ENCODE measurements around the gene ZNF22.

Gene ZNF22

DNA sequence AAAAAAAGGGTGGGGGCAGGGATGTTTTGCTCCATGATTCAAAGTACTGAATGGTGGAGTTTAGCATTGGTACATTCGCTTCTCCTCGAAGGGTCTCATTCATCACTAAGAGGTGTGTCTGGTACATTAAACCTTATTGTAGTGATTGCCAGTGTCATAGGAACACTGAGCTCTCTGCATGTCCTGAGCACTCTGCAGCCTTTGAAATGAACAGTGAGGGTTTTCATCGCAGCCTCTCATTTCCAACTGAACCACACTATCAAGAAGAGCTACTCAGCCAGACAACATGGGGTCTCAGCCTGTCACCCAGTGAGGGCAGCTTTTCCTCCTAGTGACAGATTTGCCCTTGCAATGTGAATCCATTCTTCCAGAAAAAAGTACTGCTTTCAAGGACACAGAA lies 14.5 kb upstream of the ZNF22 start:
- Histone ChIP-seq H3K36me3 (ENCODE audit: control insufficient read depth, insufficient read depth, low read length) (no peaks in the 10 kb centered on the region), H3K9ac (ENCODE audit: low read depth, low read length) (no peak overlapping the region), H3K4me1 (ENCODE audit: control insufficient read depth, insufficient read depth, low read length) (peaks cover 55% of the 10 kb centered on the region), H3K4me3 (ENCODE audit: low read depth, low read length) (no peak overlapping the region), H3K9me3 (ENCODE audit: control insufficient read depth, insufficient read depth, low read length) (no peaks in the 10 kb centered on the region), H3K27ac (ENCODE audit: low read depth, low read length) (no peak overlapping the region), H3K27me3 (ENCODE audit: control insufficient read depth, insufficient read depth, low read length) (peaks cover 7% of the 10 kb centered on the region)

DNA sequence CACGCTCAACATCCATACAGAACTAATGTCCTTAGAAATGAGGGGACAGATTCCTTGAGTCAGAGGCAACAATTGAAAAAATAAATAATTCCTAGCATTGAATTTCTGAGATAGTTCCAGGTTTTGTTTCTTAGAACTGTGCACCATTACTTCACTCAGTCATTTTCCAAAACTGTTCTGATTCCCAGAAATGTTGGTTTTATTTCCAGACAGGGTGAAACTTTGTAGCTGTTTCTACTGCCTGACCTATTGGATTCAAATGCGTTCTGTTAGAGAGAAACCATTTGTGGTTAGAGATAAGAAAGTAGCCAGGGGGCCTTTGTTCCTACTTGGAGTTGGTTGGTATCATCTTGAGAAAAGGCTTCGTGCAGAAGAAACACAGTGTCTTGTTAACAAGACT lies 14.1 kb upstream of the ZNF22 start:
- H3K36me3 ChIP-seq (ENCODE audit: control insufficient read depth, insufficient read depth, low read length), result no peaks in the 10 kb centered on the region
- H3K4me3 ChIP-seq (ENCODE audit: low read depth, low read length), result no peak overlapping the region
- H3K4me1 ChIP-seq (ENCODE audit: control insufficient read depth, insufficient read depth, low read length), result peaks cover 60% of the 10 kb centered on the region
- no peak overlapping the region for H3K27ac ChIP-seq (ENCODE audit: low read depth, low read length)
- H3K27me3 ChIP-seq (ENCODE audit: control insufficient read depth, insufficient read depth, low read length), result peaks cover 7% of the 10 kb centered on the region
- H3K9me3 ChIP-seq (ENCODE audit: control insufficient read depth, insufficient read depth, low read length), result no peaks in the 10 kb centered on the region
- no peak overlapping the region for H3K9ac ChIP-seq (ENCODE audit: low read depth, low read length)

DNA sequence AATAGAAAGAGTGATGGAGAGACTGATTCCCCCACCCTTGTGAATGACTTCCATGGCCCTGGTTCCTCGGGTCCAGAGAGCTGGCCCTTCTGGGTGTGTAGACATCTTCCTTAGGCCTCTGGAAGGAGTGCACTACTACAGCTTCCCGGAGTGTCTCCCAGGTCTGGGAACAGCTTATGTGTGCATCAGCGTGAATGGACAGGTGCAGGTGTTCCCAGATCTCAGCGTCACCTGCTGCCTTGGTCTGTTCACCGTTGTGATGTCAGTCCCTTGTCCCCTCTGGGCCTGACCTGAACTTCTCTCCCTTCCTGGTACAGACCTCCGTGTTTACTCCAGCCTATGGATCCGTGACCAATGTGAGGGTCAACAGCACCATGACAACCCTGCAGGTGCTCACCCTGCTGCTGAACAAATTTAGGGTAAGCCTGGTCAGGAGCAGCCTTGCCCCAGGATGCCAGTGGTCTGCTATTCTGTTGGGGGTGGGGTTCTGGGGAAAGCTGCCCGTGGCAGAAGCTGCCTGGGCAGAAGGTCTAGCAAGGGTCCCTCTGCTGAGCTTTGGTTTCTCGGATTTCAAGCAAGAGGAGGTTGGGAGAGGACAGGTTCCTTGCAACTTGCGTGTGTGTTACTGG lies 11.7 kb upstream of the ZNF22 start:
- peaks cover 67% of the 10 kb centered on the region for H3K4me1 ChIP-seq (ENCODE audit: control insufficient read depth, insufficient read depth, low read length)
- H3K4me3 ChIP-seq (ENCODE audit: low read depth, low read length), result no peak overlapping the region
- no peaks in the 10 kb centered on the region for H3K9me3 ChIP-seq (ENCODE audit: control insufficient read depth, insufficient read depth, low read length)
- H3K36me3 ChIP-seq (ENCODE audit: control insufficient read depth, insufficient read depth, low read length), result 0 out of 2 replicates have a peak, but pooled peaks cover 4% of the 10 kb centered on the region
- no peak overlapping the region for H3K27ac ChIP-seq (ENCODE audit: low read depth, low read length)
- H3K9ac ChIP-seq (ENCODE audit: low read depth, low read length), result no peak overlapping the region
- H3K27me3 ChIP-seq (ENCODE audit: control insufficient read depth, insufficient read depth, low read length), result peaks cover 7% of the 10 kb centered on the region

DNA sequence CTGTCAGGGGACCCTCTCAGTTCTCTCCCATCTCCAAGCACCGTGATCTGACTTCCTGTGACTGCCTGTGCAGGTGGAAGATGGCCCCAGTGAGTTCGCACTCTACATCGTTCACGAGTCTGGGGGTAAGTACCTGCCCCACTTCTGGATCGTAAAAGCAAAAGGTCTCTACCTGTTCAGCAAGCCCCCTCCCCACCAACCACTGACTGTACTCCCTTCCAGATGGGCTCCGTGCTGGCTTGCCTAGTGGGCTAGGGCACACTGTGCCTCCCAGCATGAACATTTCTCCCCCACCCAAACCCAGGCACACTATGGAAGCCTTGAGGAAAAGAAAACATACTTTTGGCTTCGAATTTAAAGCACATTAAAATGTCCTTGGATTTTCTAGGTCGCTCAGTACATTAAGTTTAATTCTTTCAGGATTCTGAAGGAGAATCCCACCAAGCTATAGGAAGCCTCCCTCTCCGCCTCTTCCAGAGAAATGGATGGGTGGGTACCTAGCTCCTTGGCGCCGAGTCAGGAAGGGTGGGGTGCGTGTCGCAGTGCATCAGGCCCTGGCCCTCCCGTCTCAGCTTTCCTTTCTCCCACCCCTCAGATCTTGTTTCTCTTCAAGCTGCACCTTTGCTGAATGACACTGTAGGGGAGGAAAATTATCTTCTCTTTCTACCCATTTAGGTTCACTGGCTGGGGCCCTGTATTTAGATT lies 11.0 kb upstream of the ZNF22 start:
- H3K4me3 ChIP-seq (ENCODE audit: low read depth, low read length), result no peak overlapping the region
- H3K36me3 ChIP-seq (ENCODE audit: control insufficient read depth, insufficient read depth, low read length), result 0 out of 2 replicates have a peak, but pooled peaks cover 4% of the 10 kb centered on the region
- H3K4me1 ChIP-seq (ENCODE audit: control insufficient read depth, insufficient read depth, low read length), result peaks cover 73% of the 10 kb centered on the region
- H3K9ac ChIP-seq (ENCODE audit: low read depth, low read length), result no peak overlapping the region
- H3K9me3 ChIP-seq (ENCODE audit: control insufficient read depth, insufficient read depth, low read length), result no peaks in the 10 kb centered on the region
- H3K27ac ChIP-seq (ENCODE audit: low read depth, low read length), result peak overlapping the region; percentile 74
- H3K27me3 ChIP-seq (ENCODE audit: control insufficient read depth, insufficient read depth, low read length), result peaks cover 7% of the 10 kb centered on the region

DNA sequence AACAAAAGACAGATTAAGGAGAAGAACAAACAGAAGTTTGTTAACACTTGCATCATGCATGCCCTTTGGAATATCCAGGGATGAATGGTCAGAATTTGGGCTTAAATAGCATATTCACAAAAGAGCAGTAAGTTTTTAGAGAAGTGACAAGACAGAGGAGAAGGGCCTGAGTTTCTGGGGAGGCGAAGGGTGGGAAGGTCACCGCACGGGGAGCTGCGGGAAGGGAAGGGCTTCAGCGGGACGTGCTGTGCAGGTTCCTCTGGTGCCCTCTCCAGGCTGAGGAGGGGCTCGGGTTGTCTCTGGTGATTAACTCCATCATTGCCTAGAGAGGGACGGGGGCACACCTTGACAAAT lies 10.4 kb upstream of the ZNF22 start:
- Histone ChIP-seq H3K9me3 (ENCODE audit: control insufficient read depth, insufficient read depth, low read length) (no peaks in the 10 kb centered on the region), H3K4me3 (ENCODE audit: low read depth, low read length) (no peak overlapping the region; the same call in 1 of the 2 replicates), H3K36me3 (ENCODE audit: control insufficient read depth, insufficient read depth, low read length) (0 out of 2 replicates have a peak, but pooled peaks cover 4% of the 10 kb centered on the region), H3K27ac (ENCODE audit: low read depth, low read length) (peak overlapping the region; percentile 74), H3K9ac (ENCODE audit: low read depth, low read length) (no peak overlapping the region; the same call in 1 of the 2 replicates), H3K27me3 (ENCODE audit: control insufficient read depth, insufficient read depth, low read length) (peaks cover 7% of the 10 kb centered on the region), H3K4me1 (ENCODE audit: control insufficient read depth, insufficient read depth, low read length) (peaks cover 72% of the 10 kb centered on the region)

DNA sequence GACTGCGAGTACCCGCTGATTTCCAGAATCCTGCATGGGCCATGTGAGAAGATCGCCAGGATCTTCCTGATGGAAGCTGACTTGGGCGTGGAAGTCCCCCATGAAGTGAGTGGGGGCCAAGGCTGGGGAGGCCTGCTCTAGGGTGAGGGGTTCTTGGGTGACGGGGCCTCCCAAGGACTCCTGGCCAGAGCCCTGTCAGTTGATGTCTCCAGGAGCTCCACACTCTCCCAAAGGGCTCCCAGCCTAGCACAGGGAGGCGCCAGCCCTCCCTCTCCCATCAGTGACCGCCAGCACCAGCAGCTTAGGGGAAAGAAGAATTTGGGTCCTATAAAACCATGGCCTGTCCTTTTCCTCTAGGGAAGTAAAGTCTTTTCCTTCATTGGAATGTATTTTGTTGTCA lies 9.8 kb upstream of the ZNF22 start:
- Histone ChIP-seq H3K9me3 (ENCODE audit: control insufficient read depth, insufficient read depth, low read length) (no peaks in the 10 kb centered on the region), H3K4me3 (ENCODE audit: low read depth, low read length) (no peak overlapping the region), H3K27ac (ENCODE audit: low read depth, low read length) (peak overlapping the region; percentile 74), H3K9ac (ENCODE audit: low read depth, low read length) (no peak overlapping the region), H3K36me3 (ENCODE audit: control insufficient read depth, insufficient read depth, low read length) (0 out of 2 replicates have a peak, but pooled peaks cover 4% of the 10 kb centered on the region), H3K4me1 (ENCODE audit: control insufficient read depth, insufficient read depth, low read length) (peaks cover 65% of the 10 kb centered on the region), H3K27me3 (ENCODE audit: control insufficient read depth, insufficient read depth, low read length) (peaks cover 7% of the 10 kb centered on the region)

DNA sequence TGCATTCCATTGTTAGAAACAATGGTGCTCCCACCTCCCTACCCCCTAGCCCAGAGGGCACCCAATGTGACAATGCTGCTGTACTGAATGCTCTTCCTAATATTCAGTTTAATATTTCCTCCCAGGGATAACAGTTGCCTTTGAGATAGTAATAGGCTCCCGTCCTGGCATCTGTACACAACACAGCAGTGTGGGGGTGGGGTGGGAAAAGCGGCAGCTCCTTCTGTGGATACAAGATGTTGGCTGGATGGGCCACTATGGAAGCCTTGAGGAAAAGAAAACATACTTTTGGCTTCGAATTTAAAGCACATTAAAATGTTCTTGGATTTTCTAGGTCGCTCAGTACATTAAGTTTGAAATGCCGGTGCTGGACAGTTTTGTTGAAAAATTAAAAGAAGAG lies 9.2 kb upstream of the ZNF22 start:
- no peak overlapping the region for H3K9ac ChIP-seq (ENCODE audit: low read depth, low read length)
- H3K36me3 ChIP-seq (ENCODE audit: control insufficient read depth, insufficient read depth, low read length), result 0 out of 2 replicates have a peak, but pooled peaks cover 4% of the 10 kb centered on the region
- H3K27me3 ChIP-seq (ENCODE audit: control insufficient read depth, insufficient read depth, low read length), result peaks cover 7% of the 10 kb centered on the region
- H3K9me3 ChIP-seq (ENCODE audit: control insufficient read depth, insufficient read depth, low read length), result no peaks in the 10 kb centered on the region
- H3K4me3 ChIP-seq (ENCODE audit: low read depth, low read length), result no peak overlapping the region
- peaks cover 59% of the 10 kb centered on the region for H3K4me1 ChIP-seq (ENCODE audit: control insufficient read depth, insufficient read depth, low read length)
- no peak overlapping the region for H3K27ac ChIP-seq (ENCODE audit: low read depth, low read length)

DNA sequence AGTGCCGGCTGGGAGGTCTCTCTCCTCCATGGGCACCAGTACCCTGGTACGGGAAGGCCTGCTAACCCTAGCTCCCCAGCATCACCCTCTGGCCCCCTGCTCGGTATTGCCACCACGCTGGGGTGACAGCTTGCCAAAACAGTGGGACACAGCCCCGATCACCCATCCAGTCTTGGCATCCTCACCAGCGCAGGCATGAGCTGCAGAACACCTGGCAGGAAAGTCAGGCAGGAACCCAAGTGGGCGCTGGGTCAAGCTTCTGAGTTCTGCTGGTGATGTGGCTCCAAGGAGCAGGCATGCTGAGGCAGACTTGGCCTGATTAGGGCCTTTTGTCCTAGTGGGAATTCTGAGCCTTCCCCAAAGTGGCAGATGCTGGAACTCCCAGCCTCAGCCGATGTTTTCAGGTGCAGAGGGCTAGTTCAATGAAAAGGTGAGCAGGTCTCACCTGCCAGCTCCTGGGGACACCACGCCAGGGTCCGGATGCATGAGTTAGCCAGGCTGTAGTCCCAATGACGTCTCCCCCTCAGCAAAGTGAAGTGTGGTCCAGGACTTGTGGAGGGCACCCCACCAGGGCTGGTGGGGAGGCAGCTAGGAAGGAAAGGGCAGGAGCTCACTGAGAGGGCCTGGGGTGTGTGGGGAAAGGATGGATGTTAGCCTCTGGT lies 8.5 kb upstream of the ZNF22 start:
- Histone ChIP-seq H3K9me3 (ENCODE audit: control insufficient read depth, insufficient read depth, low read length) (no peaks in the 10 kb centered on the region), H3K4me3 (ENCODE audit: low read depth, low read length) (no peak overlapping the region), H3K4me1 (ENCODE audit: control insufficient read depth, insufficient read depth, low read length) (peaks cover 54% of the 10 kb centered on the region), H3K27ac (ENCODE audit: low read depth, low read length) (no peak overlapping the region), H3K36me3 (ENCODE audit: control insufficient read depth, insufficient read depth, low read length) (0 out of 2 replicates have a peak, but pooled peaks cover 4% of the 10 kb centered on the region), H3K9ac (ENCODE audit: low read depth, low read length) (no peak overlapping the region), H3K27me3 (ENCODE audit: control insufficient read depth, insufficient read depth, low read length) (peaks cover 7% of the 10 kb centered on the region)

DNA sequence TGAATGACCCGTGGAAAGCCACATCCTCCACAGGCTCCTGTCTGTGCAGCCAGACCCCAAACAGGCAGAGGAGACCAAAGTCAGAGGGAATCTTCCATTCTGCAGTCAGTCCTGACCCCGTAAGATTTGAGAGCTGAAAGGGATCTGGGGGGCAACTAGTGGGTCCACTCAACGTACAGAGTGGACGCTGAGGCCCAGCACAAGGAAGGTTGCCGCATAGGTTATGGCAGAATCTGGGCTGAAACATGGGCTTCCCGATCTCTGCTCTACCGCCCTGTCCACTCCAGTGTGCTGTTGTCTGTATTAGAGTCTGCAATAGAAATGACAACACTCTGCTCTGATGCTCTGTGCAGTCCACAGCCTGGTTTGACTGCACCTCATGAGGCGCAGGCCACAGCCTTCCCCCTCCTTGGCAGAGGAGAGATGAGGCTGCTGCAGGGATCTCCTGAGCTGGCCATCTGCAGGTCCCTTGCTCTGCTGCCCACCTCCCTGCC lies 7.9 kb upstream of the ZNF22 start:
- no peaks in the 10 kb centered on the region for H3K9me3 ChIP-seq (ENCODE audit: control insufficient read depth, insufficient read depth, low read length)
- H3K36me3 ChIP-seq (ENCODE audit: control insufficient read depth, insufficient read depth, low read length), result 0 out of 2 replicates have a peak, but pooled peaks cover 4% of the 10 kb centered on the region
- no peak overlapping the region for H3K4me3 ChIP-seq (ENCODE audit: low read depth, low read length)
- H3K9ac ChIP-seq (ENCODE audit: low read depth, low read length), result no peak overlapping the region
- no peak overlapping the region for H3K27ac ChIP-seq (ENCODE audit: low read depth, low read length)
- H3K4me1 ChIP-seq (ENCODE audit: control insufficient read depth, insufficient read depth, low read length), result peaks cover 52% of the 10 kb centered on the region
- peaks cover 7% of the 10 kb centered on the region for H3K27me3 ChIP-seq (ENCODE audit: control insufficient read depth, insufficient read depth, low read length)

DNA sequence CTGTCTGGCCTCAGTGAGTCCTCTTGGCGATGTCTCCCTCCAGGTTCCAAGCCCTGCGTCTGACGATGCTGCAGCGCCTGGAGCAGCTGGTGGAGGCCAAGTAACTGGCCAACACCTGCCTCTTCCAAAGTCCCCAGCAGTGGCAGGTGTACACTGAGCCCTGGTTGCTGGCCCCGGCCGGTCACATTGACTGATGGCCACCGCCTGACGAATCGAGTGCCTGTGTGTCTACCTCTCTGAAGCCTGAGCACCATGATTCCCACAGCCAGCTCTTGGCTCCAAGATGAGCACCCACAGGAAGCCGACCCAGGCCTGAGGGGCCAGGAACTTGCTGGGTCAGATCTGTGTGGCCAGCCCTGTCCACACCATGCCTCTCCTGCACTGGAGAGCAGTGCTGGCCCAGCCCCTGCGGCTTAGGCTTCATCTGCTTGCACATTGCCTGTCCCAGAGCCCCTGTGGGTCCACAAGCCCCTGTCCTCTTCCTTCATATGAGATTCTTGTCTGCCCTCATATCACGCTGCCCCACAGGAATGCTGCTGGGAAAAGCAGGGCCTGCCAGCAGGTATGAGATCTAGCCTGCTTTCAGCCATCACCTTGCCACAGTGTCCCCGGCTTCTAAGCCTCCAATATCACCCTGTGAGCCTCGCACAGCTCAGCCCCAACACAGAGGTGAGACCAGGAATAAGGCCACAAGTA lies 7.3 kb upstream of the ZNF22 start:
- H3K27ac ChIP-seq (ENCODE audit: low read depth, low read length), result no peak overlapping the region
- H3K4me1 ChIP-seq (ENCODE audit: control insufficient read depth, insufficient read depth, low read length), result peaks cover 46% of the 10 kb centered on the region
- 0 out of 2 replicates have a peak, but pooled peaks cover 4% of the 10 kb centered on the region for H3K36me3 ChIP-seq (ENCODE audit: control insufficient read depth, insufficient read depth, low read length)
- peaks cover 7% of the 10 kb centered on the region for H3K27me3 ChIP-seq (ENCODE audit: control insufficient read depth, insufficient read depth, low read length)
- H3K9me3 ChIP-seq (ENCODE audit: control insufficient read depth, insufficient read depth, low read length), result no peaks in the 10 kb centered on the region
- no peak overlapping the region for H3K9ac ChIP-seq (ENCODE audit: low read depth, low read length)
- H3K4me3 ChIP-seq (ENCODE audit: low read depth, low read length), result no peak overlapping the region
